ENCODE data around the gene RGP1.
A peak's percentile ranks its signal among the peaks of the same experiment; 100 is the strongest.

The RGP1 gene

DNA sequence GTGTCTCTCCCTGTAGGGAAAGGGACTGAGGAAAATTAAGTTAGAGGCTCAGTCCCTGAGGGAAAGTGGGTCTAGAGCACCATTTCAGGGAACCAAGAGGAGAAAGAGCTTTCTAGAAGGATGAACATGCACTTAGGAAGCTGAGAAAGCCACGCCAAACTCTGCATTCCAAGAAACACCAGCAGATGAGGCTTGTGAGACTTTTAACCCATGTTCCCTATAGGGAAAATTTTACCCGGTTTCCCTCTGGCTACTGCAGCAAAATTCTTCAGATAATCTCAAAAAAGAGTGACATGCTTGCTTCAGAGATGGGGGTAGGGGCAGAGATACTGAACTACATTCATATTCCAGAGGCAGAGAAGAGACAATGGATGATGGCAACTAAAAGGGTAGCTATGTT lies 25.7 kb upstream of the RGP1 start:
- no peak for DNase-seq (ENCODE audit: low spot score)

DNA sequence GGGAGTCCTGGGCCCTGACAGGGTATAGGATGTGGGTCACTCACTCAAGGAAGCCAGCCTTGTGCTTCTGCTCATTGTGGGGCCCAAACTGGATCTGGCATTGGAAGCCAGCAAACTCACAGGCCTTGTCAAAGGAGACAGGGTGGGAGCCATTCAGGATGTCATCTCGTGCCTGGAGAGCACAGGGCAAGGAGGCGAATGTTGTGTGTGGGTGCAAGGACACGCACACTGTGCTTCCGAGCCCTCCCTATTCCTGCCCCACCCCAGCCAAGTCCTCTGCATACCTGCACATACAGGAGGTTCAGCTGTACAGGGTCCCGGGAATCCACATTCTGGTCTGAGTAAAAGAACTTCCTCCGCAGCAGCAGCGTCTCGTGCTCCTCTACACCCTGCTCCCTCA lies 25.2 kb upstream of the RGP1 start:
- DNase-seq (ENCODE audit: low spot score) = no peak

DNA sequence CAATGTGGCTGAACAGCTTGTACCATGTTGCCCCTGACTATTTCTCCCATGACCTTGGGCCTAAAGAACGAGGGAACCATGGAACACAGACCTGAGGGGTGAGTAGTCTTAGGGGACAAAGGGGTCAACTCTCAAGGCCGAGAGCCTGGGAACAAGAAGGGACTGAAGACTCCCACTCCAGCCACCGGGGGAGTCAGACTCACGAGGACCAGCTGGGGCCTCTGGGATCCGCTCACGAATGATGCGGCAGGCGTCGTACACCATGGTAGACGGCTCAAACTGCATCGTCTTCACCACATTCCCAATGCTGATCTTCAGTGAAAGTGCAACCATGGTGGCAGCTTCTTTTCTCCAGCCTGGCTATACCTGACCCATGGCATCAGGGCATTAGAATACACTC lies 23.7 kb upstream of the RGP1 start:
- no peak for DNase-seq (ENCODE audit: low spot score)

DNA sequence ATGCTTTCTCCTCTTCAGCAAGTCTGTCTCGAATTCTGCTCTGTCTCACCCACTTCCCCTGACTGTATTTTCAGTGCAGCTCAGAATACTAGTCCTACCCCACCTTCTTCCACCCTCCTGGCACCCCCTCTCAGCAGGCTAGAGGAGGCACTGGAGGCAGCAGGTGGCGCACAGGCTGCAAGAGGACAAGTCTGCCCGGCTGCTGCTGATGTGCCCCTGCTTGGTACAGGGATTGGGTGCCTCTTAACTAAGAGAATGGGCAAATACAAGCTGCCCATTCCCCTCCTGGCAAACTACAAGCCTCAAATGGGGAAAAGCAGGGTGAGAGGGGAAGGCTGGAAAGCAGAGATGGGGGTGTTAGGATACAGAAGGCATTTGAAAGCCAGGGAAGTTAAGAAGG lies 22.2 kb upstream of the RGP1 start:
- DNase-seq (ENCODE audit: low spot score) = no peak

DNA sequence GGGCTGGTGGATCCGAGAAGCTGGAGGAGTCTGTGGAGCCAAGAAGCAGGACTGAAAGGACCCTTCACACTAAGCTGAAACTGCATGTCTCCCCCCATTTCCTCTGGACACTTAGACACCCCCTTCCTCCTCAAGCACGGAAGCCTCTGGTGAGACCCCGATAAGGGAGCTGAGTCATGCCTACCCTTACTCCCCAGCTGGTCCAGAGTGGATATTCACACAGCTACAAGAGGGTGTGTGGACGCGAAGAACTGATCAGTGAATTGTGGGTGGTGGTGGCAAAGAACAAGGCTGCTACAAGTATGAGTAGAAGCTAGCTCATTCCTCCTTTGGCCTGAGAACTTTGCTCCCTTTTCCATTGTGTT lies 21.4 kb upstream of the RGP1 start:
- no peak for DNase-seq (ENCODE audit: low spot score)

DNA sequence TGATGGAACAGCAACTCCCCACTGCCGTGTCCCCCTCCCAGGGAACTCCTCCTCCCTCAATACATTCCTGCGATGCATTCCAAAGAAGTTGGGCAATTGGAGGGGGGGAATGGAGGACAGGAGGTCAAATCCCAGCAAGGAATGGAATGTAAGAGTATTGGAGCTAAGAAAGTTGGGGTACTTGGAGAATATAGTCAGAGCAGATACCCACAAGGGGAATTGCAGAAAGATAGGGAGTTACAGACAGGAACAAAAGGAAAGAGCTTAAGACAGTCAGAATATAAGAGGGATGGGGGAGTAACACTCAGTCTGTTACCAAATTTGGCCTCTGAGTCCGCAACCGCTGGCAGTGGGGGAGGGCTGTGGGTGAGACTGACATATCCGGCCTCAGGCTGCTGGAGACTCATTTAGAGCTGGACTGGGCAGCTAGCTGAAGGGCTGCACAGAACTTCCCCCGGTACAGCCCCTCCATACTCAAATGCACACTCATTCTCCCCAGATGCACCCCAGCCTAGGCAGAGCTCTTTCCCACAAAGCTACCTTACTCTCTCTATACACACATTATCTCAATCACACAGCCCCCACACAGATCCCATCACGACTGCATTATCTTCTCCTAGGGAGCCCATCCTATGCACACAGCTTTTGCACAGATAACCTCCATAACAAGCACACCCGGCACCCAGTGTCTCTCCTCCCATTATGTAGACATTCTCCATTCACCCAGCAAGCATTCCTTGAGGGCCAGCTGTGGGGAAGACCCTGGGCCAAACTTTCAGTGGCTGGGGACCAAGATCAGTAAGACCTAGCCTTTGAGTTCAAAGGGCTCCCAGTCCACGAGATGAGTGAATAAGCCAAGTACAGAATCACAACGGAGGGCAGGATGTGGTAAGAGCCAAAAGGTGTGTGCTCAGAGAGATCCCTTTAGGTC lies 20.8 kb upstream of the RGP1 start:
- DNase-seq (ENCODE audit: low spot score) = peak; percentile 86

DNA sequence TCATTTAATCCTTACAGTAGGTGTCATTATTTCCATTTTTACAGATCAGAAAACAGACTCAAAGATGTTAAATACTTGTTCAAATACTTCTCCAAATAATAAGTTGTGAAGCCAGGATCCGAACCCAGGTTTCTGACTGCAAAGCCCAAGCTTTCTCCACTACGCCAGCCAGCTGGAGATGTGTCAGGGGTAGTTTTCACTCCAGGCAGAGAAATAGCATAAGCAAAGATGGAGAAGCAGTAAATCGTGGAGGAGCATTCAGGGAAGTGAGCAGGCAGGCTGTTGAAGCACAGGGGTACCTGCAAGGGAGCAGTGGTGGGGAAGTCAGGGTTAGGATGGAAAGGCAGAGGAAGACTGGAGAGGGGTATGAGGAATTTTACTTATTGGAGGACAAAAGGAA lies 20.0 kb upstream of the RGP1 start:
- DNase-seq (ENCODE audit: low spot score) = no peak

DNA sequence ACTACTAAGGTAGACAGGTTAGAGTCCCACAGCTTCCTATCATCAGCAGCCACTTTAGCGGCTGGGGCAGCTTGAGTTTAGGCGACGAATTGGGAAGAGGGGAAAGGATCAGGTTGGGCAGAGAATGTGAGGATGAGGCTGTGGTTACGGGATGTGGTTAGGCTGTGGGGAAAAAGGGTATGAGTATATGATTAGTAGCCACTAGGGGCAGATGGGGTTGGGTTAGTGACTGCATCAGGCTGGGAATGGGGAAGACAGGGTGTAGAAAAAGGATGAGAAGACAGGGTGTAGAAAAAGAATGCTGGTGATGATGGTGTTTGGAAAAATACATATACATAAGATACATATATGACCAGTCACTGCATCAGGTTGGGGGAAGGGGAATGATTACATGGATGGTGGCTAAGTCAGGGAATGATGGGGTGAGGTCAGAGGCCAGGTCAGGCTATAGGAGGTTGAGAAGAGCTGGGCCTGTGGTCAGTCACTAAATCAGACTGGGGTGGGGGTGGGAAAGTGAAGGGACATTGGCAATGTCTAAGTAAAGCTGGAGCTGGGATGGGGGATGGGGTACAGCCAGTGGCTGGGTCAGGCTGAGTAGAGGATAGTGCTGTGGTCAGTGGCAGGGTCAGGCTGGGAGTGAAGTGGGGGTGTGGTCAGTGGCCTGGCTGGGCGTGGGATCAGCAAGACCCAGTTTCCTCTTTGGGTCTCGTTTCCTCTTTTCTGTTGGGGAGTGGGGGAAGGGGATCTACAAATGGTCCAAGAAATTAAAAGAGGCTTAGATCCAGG lies 19.2 kb upstream of the RGP1 start:
- DNase-seq (ENCODE audit: low spot score) = peak; percentile 93

DNA sequence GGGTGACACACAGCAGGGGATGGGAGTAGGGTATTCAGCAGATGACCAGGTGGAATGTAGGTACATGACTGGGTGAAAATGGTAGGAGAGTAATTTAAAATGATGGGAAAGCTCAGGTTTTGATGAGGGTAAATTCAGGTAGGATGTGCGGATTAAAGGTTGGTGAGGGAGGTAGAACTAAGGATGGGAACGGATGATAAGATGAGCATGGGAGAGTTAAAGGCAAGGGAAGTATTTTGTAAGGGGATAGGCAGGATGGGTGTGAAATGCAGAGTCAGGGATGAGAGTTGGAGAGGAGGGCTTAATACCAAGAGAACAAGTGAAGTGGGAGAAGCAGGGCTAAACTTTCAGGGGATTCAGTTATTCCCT lies 18.6 kb upstream of the RGP1 start:
- DNase-seq (ENCODE audit: low spot score) = no peak

DNA sequence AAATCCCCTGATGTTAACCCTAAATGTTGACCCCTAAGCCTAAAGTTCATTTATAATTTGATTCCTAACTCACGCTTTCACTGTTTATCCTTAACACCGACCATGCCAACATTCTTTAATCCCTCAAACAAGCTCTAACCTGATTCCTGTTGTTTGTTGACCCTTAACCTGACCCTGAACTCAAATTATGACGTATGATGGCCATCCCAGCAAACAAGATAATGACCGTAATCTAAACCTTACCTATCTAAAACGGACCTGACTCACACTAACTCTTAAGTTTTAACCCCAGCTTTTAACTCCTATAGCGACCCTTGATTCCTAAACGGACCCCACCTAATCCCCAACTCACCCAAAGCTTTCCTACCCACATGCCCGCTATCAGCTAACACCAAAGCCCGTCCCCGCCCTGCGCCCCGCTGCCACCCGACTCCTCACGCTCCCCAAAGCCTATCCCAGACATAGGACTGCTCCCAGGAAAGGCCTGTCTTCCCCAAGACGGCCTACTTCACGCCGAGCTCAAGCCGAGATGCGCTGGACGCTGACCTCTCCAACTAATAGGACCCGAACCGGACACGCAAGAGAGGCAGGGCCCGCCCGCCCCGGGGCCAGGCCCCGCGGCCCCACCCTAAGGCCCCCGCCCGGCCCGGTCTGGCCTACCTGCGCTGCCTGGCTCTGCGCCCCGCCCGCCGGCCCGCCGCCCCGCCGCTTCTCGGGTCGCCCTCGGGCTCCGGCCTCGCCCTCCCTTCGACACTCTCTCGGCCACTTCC lies 17.5 kb upstream of the RGP1 start:
- no peak for DNase-seq (ENCODE audit: low spot score)

DNA sequence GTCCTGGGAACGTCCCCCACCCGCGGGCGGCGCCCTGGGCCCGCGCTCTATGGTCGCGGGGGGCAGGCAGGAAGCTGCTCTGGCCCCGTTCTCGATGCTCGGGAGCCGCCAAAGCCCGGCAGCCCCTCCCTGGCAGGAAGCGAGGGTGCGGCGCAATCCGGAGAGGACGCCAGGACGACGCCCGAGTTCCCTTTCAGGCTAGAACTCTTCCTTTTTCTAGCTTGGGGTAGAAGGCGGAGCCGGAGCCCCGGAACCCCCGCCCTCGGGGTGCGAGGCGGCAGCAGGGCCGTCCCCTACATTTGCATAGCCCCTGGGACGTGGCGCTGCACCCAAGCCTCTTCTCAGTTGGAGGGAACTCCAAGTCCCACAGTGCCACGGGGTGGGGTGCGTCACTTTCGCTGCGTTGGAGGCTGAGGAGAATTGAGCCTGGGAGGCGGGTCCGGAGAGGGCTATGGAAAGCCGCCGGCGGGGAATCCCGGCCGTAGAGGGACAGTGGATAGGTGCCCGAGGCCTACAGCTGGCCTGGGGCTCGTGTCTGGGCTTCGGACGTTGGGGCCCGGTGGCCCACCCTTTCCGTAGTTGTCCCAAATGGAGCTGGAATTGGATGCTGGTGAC lies 16.8 kb upstream of the RGP1 start, which contains the start of the genes CREB3 and TLN1:
CREB3 (plus strand) TSS at position 482 of the 615 bp plus-strand sequence; CDS start at position 589, 107 bp downstream.
TLN1 (minus strand) TSS at position 11 of the 615 bp plus-strand sequence. CDS start 6,501 bp downstream, outside the sequence.
- DNase-seq (ENCODE audit: low spot score) = peak; percentile 97

DNA sequence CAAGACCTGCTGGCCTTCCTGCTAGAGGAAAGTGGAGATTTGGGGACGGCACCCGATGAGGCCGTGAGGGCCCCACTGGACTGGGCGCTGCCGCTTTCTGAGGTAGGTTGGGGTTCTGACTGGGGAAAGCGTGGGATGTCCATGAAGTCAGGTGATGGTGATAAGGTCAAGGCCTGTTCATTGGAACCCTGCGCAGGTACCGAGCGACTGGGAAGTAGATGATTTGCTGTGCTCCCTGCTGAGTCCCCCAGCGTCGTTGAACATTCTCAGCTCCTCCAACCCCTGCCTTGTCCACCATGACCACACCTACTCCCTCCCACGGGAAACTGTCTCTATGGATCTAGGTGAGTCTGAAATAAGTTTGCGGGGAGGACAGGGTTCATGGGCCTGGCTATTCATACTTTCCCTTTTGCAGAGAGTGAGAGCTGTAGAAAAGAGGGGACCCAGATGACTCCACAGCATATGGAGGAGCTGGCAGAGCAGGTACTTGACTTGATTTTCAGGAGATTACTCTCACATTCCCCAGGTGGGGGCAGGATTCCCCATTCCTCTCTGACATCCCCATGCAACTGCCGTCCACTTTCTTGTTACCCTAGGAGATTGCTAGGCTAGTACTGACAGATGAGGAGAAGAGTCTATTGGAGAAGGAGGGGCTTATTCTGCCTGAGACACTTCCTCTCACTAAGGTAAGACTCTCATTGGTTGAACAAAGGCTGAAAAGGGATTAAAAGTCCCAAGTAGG lies 16.1 kb upstream of the RGP1 start:
- DNase-seq (ENCODE audit: low spot score) = peak; percentile 77

DNA sequence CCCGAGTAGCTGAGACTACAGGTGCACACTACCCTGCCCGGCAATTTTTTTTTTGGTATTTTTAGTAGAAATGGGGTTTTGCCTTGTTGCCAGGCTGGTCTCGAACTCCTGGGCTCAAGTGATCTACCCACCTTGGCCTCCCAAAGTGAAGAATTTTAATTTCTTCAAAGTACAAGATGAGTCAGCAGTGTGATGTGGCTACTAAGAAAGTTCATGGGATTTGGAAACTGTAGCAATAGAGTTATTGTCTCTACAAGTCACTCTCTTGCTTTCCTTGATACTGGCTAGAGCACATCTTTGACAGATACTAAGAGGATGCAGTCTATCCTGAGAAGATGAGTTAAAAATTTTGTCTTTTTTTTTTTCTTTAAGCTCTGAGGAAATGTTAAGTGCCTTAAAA lies 15.0 kb upstream of the RGP1 start:
- DNase-seq (ENCODE audit: low spot score) = no peak

DNA sequence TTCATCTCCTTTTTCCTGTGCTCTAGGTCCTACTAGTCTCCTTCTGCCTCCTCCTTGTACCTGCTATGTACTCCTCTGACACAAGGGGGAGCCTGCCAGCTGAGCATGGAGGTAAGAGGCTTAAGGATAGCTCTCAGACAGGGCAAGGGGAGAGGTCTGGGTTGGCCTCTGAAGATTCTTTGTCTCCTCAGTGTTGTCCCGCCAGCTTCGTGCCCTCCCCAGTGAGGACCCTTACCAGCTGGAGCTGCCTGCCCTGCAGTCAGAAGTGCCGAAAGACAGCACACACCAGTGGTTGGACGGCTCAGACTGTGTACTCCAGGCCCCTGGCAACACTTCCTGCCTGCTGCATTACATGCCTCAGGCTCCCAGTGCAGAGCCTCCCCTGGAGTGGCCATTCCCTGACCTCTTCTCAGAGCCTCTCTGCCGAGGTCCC lies 12.9 kb upstream of the RGP1 start:
- DNase-seq (ENCODE audit: low spot score) = peak; percentile 76

DNA sequence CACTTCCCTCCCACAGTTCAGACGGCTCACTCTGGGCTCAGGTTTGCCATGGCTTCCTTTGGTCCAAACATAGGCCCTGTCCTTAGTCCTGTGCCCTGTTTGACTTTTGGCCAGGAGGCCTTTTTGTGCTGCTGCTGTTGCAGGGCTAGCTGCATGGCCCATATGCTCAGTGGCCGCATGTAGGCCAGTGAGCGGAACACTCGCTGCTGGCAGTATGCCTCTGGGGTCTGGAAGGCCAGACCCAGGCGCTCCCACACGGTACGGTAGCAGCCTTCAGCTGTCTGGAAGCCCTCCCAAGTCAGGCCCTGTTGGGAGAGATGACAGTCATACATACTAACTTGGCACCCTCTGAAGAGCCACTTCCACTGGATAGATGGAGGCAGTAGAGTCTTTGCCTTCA lies 11.9 kb upstream of the RGP1 start:
- no peak for DNase-seq (ENCODE audit: low spot score)

DNA sequence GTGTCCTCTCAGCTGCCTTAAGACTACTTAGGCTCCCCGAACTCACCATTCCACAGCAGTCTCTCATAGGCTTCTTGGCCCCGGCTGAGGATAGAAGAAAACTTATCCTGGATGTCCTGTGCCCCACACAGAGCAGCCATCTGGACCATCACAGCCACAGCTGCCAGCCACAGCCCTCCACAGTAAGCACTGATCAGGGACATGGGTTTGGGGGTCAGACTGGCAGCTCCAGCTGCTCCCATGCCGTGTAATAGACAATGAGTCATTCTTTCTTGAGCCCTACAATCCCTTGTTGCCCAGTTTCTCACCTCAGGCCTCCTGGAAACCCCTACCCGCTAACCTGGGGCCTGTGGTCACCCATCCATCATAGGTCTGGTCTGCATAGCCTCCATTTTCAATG lies 10.9 kb upstream of the RGP1 start:
- no peak for DNase-seq (ENCODE audit: low spot score)

DNA sequence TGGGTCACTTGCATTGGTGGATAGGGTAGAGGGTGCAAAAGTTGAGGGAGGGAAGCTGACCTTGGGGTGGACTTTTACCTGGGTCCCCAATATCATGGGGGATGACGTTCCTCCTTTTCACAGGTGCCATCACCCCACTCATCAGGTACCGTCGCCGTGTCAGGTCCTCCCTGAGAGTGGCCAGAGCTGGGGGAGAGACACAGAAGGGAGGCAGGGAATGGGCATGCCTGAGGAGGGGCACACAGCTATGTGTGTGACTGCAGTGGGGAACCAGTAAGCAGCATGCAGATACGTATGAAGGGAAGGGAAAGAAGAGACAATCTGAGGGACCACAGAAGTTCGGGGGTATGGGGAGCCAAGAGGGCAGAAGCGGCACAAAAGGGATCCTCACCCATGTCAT lies 10.2 kb upstream of the RGP1 start:
- no peak for DNase-seq (ENCODE audit: low spot score)

DNA sequence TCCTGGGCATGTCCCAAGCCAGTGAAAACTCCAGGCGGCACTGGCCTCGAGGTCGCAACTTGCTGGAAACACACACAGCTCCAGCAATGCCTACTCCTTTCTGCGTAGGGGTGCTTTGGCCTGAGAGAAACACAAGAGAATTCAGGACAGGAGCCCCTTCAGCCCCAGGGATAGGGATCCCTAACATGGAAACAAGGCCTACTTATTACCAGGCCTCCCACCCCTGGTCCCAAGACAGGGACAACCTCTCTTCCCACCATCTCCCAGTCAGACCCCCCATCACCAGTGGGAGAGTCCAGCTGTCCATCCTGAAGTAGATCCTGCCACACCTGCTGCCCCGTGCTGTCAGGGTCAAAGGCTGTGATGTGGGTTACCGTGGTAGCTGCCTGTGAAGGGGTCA lies 8.8 kb upstream of the RGP1 start:
- DNase-seq (ENCODE audit: low spot score) = no peak

DNA sequence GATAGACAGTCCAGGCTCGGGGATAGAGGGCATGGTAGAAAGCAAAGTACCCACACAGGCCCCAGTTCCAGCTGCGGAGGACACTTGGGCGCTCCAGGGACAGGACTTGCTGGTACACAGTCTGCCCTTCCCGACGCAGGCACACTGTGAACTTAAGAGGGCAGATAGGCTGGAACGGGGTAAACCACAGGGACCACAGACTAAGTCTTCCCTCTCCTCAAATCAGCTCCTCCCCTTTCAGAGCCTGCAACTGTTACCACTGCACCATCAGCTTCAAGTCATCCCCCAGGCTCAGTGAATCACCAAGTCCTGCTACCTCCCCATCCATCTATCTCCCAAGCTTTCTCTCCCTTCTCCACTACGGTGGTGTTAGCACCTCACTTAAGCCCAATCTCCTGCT lies 7.3 kb upstream of the RGP1 start:
- DNase-seq (ENCODE audit: low spot score) = no peak

DNA sequence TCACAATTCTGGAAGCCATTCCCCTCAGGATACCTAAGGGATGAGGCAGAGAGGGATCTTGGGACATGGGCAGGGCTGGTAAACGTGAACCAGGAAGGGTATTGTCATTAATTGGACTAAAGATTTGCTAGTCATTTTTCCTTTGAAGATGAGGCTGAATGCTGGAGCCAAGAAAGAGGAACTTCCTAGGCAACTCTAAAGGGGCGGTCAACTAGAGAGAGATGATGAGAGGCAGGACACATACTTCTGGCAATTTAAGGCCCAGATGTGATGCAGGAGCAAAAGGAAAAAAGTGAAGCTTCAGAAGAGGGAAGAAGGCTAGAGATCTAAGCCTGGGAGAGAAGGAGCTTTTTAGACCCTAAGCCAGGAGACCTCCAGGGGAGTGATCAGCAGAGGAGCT lies 5.6 kb upstream of the RGP1 start:
- no peak for DNase-seq (ENCODE audit: low spot score)

DNA sequence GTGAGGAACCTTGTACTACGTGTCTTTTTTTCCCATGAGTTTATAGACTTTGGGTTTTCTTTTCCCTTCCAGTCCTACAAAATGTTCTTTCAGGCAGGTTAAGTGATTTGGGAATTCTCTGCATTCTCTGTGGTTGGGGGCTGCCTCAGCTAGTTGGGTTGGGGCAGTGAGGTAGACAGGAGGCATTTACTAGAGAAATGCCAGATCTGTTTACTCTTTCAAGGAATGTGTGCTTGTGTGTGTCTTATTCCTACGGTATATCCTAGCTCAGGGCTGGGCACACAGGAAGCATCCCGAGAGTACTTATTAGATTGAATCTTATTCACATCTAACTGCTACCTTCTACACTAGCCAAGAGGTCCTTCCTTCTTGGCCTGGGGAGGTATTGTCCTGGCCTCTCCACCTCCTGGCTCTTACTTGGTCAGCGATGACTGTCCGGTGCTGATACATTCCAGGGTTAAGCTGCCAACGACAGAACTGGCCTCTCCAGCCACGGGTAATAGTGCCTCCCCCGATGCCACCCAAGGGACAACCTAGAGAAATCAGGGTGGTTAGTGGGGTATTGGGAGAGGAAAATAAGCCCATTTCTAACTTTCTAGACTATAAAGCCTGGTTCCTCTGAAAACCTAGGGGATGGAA lies 5.1 kb upstream of the RGP1 start:
- DNase-seq (ENCODE audit: low spot score) = no peak

Data from hepatic stellate cell (primary cell).